GM20000 (cell line): Measurements from ENCODE around the gene KHDRBS2.

Source experiments
- DNase-seq: peaks from one replicate; pipeline ENCODE4 v3.0.0; 2012; ENCODE audit warnings: low spot score
- CTCF ChIP-seq: IDR thresholded peaks from 2 replicates; pipeline ENCODE4 v1.5.1; 2012; ENCODE audit warnings: mild to moderate bottlenecking, control low read depth; ENCODE audit errors: extremely low read depth, missing control alignments

The KHDRBS2 gene

GRCh38 chr6:62146954-62147853 is 138.8 kb downstream of the KHDRBS2 start:
- no peak for TF ChIP-seq CTCF
- no peak for DNase-seq

GRCh38 chr6:62129127-62129526 is 156.9 kb downstream of the KHDRBS2 start:
- no peak for TF ChIP-seq CTCF

GRCh38 chr6:62119401-62119800 is 166.6 kb downstream of the KHDRBS2 start:
- DNase-seq = no peak
- no peak for TF ChIP-seq CTCF

More at GRCh38 chr6:62129127-62129526, 156.9 kb downstream of the KHDRBS2 start:
- no peak for DNase-seq

- TF ChIP-seq CTCF = no peak
- no peak for DNase-seq
Observed at GRCh38 chr6:62103186-62103859, 182.7 kb downstream of the KHDRBS2 start.

- no peak for DNase-seq
- no peak for TF ChIP-seq CTCF
Observed at GRCh38 chr6:62102387-62102786, 183.6 kb downstream of the KHDRBS2 start.

GRCh38 chr6:62090442-62091229 is 195.4 kb downstream of the KHDRBS2 start:
- no peak for DNase-seq
- no peak for TF ChIP-seq CTCF
